Spleen (tissue), 11 donors: ENCODE measurements around the gene TRABD2B. TPM values are rescaled to one million over a fixed set of nuclear protein-coding genes. Genes with fewer than 3 reads are reported as not detected.

Source experiments
- DNase-seq: peaks from one replicate; pipeline ENCODE4 v3.0.0-alpha.2; 2020
- H3K27ac ChIP-seq, 8 donors: fragments of 200-600 bp; sonication (generic) in 7 of 8; 1 replicate in 4 of 8; 2 replicates in 4 of 8; pipeline versions ENCODE4 v1.5.0 to v1.8.0; 2016 to 2021; ENCODE audit warnings: inconsistent platforms in 4 of 8, mild to moderate bottlenecking in 4 of 8, moderate library complexity in 1 of 8
- H3K27me3 ChIP-seq, 7 donors: fragments of 200-600 bp; sonication (generic) in 6 of 7; replicated peaks in 1 of 7; 1 replicate in 4 of 7; 2 replicates in 3 of 7; pipeline versions ENCODE4 v1.5.0 to v1.8.0; 2016 to 2021; ENCODE audit warnings: inconsistent platforms in 3 of 7, mild to moderate bottlenecking in 1 of 7
- H3K36me3 ChIP-seq, 6 donors: fragments of 200-600 bp; sonication (generic) in 5 of 6; 1 replicate in 4 of 6; 2 replicates in 2 of 6; pipeline versions ENCODE4 v1.5.0 to v1.8.0; 2016 to 2021; ENCODE audit warnings: inconsistent platforms in 2 of 6
- H3K4me1 ChIP-seq, 6 donors: fragments of 200-600 bp; sonication (generic) in 5 of 6; 1 replicate in 3 of 6; 2 replicates in 3 of 6; pipeline versions ENCODE4 v1.5.0 to v1.8.0; 2016 to 2021; ENCODE audit warnings: inconsistent platforms in 3 of 6
- H3K4me3 ChIP-seq, 8 donors: fragments of 200-600 bp; sonication (generic) in 7 of 8; 1 replicate in 4 of 8; 2 replicates in 4 of 8; pipeline versions ENCODE4 v1.5.0 to v1.8.0; 2016 to 2021; ENCODE audit warnings: inconsistent platforms in 4 of 8, mild to moderate bottlenecking in 4 of 8, moderate library complexity in 2 of 8
- H3K9me3 ChIP-seq, 8 donors: fragments of 200-600 bp; sonication (generic) in 7 of 8; 1 replicate in 4 of 8; 2 replicates in 4 of 8; pipeline versions ENCODE4 v1.5.0 to v1.8.0; 2016 to 2021; ENCODE audit warnings: inconsistent platforms in 4 of 8
- CTCF ChIP-seq, 11 experiments: fragments of 200-600 bp in 7 of 11; fragments of 450-650 bp in 4 of 11; sonication (generic) in 4 of 11; IDR thresholded peaks in 8 of 11; conservative IDR thresholded peaks in 3 of 11; 1 replicate in 7 of 11; 2 replicates in 4 of 11; pipeline versions ENCODE4 v1.4.0 to v1.8.0; 2016 to 2021; ENCODE audit warnings: antibody characterized with exemption in 11 of 11, inconsistent platforms in 4 of 11, mild to moderate bottlenecking in 1 of 11
- POLR2A ChIP-seq, 3 donors: fragments of 450-650 bp; IDR thresholded peaks; one replicate each; pipeline ENCODE4 v1.5.1; 2017; ENCODE audit warnings: antibody characterized with exemption in 3 of 3, mild to moderate bottlenecking in 1 of 3
- POLR2AphosphoS5 ChIP-seq, 3 donors: sonication (generic); formaldehyde crosslinking; IDR thresholded peaks; one replicate each; pipeline ENCODE4 v1.5.1; 2017; ENCODE audit warnings: antibody characterized with exemption in 3 of 3
- WGBS, 5 donors: extraction: QIAGEN DNeasy Blood & Tissue Kit in 3 of 5; methylation state at CpG; one replicate each; pipeline versions ENCODE4 v1.1.5 to v1.1.7; 2013 to 2018; 5-methylcytosine and 5-hydroxymethylcytosine counted together
- intact Hi-C: fragments of 100-400 bp; cut with DNase I; formaldehyde crosslinking; loops from one replicate; pipeline ENCODE4 v1.15.0; 2023; ENCODE audit warnings: low total_unique reads
- polyA plus RNA-seq, 3 donors: library from polyadenylated mRNA; stranded (reverse); fragments of 200-250 nt; gene quantifications; one replicate each; pipeline ENCODE4 v1.2.1, GENCODE V29; 2013
- total RNA-seq, 7 donors: library from RNA; depleted of rRNA in 3 of 7; stranded (reverse); fragments of >200 nt in 3 of 7; fragmentation: NEBNext Ultra II Directional in 4 of 7; extraction: Animal tissue kit (Norgen Biotek cat#: 25700) in 4 of 7; gene quantifications; one replicate each; pipeline versions ENCODE4 v1.1.0 to v1.2.1, GENCODE V29; 2016 to 2021
- donor health status: healthy with polysubstance abuse.
- donor health status: DM: no; HTN: no; CAD: no; lungs with moderate emphysema.
- donor health status: DM: no; HTN: no; CAD: no.
- donor health status: Bipolar disorder and iron deficiency.
- donor health status: healthy.
- donor health status: DM: no; HTN: no; CAD: no.
- donor health status: DM: yes; HTN: yes; CAD: no.

The TRABD2B gene
- total and polyA plus RNA-seq, 10 donors: 0.11 to 3.5 (median 0.64) TPM

DNA sequence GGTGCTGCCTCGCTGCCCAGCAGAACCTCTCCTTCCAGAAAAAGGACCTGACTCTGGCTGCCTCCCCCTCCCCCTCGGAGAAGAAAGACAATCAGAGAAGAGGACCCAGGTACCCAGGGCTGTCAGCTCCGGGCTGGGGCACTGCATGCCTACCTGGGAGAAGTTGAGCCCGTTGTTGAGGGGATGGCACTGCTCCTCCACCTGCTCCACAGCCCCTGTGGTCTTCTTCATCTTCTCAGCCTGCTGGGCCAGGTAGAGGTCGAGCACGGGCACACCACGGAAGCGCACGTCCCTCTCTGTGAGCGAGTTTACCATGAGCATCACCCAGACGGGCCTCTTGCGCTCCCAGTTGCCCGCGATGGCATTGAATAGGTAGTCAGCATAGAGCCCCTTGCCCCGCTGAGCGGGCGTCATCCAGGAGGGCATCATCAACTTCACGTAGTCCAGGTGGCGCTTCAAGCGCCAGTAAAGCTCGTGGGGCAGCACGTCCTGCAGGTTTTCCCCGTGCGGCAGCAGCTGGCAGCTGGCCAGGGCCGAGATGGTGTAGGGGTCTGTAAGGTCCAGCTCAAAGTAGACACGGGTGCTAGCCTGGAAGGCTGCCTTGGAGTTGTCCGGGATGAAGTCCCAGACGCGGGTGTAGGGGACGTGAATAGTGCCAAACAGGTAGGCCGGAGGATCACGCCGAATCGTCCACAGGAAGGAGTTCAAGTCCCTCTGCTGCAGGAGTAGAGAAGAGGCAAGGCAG is 3.1 kb downstream of the TRABD2B start:
- no peaks in the 10 kb centered on the region for H3K9me3 ChIP-seq
- intact Hi-C loops: no loop called here
- H3K4me1 ChIP-seq: peaks cover 3 to 21% (median 14%) of the 10 kb centered on the region in 6 donors
- no peak for TF ChIP-seq POLR2A (IDR thresholded peaks at IDR 0.05)
- TF ChIP-seq POLR2AphosphoS5 (IDR thresholded peaks at IDR 0.05): no peak
- no peak for TF ChIP-seq CTCF (IDR thresholded peaks at IDR 0.05 in 8 of 11, conservative IDR thresholded peaks at IDR 0.05 in 3 of 11)
- 89 to 96% (median 92%) methylated on average over 22 to 34 of the region's 34 CpGs for WGBS, 5 donors
- no peak for DNase-seq
- H3K4me3 ChIP-seq: no peak overlapping the region
- H3K36me3 ChIP-seq: no peaks in the 10 kb centered on the region
- no peak overlapping the region for H3K27ac ChIP-seq
- peaks cover 7 to 79% (median 29%) of the 10 kb centered on the region in 7 donors for H3K27me3 ChIP-seq

DNA sequence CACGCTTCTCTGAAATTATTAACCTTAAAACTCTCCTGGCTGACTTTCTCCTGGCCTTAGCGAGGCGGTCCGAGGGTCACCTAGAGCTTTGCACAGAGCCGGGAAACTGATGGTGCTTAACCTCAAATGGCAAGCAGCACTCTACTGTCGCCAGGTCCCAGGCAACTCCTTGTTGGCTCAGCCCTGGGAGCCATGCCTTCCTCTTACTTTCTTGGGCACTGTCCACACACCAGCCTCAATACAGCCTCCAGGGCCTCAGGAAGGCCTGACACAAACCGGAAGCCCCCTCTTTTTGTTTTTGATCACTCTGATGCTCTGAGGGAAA is 3.8 kb downstream of the TRABD2B start:
- H3K4me1 ChIP-seq: peaks cover 3 to 21% (median 14%) of the 10 kb centered on the region in 6 donors
- no peak overlapping the region for H3K27ac ChIP-seq
- WGBS, 5 donors: 86 to 95% (median 92%) methylated on average over 7 of the region's 7 CpGs
- TF ChIP-seq POLR2AphosphoS5 (IDR thresholded peaks at IDR 0.05): no peak
- no peak for TF ChIP-seq POLR2A (IDR thresholded peaks at IDR 0.05)
- TF ChIP-seq CTCF (IDR thresholded peaks at IDR 0.05 in 8 of 11, conservative IDR thresholded peaks at IDR 0.05 in 3 of 11): no peak
- no peak overlapping the region for H3K4me3 ChIP-seq
- intact Hi-C loops: no loop called here
- H3K9me3 ChIP-seq: no peaks in the 10 kb centered on the region
- H3K36me3 ChIP-seq: no peaks in the 10 kb centered on the region
- peaks cover 6 to 79% (median 25%) of the 10 kb centered on the region in 7 donors for H3K27me3 ChIP-seq
- DNase-seq: no peak

- Histone ChIP-seq H3K9me3 (no peaks in the 10 kb centered on the region), H3K4me3 (no peak overlapping the region), H3K27ac (no peak overlapping the region), H3K4me1 (peaks cover 2 to 17% (median 13%) of the 10 kb centered on the region in 6 donors), H3K36me3 (no peaks in the 10 kb centered on the region), H3K27me3 (peaks cover 2 to 79% (median 20%) of the 10 kb centered on the region in 7 donors)
- WGBS, 5 donors: 68 to 78% (median 72%) methylated on average over 11 of the region's 11 CpGs
- no peak for DNase-seq
- no peak for TF ChIP-seq POLR2A (IDR thresholded peaks at IDR 0.05)
- intact Hi-C loops: no loop called here
Observed at GRCh38 chr1:47992720-47993415, 4.3 kb downstream of the TRABD2B start.

GRCh38 chr1:47991673-47992072 is 5.5 kb downstream of the TRABD2B start:
- WGBS, 5 donors: 88 to 98% (median 89%) methylated on average over 5 of the region's 5 CpGs
- TF ChIP-seq CTCF (IDR thresholded peaks at IDR 0.05 in 8 of 11, conservative IDR thresholded peaks at IDR 0.05 in 3 of 11) (no peak), POLR2AphosphoS5 (IDR thresholded peaks at IDR 0.05) (no peak), POLR2A (IDR thresholded peaks at IDR 0.05) (no peak)
- no peak for DNase-seq
- Histone ChIP-seq H3K4me1 (peaks cover 0 to 8% (median 4%) of the 10 kb centered on the region in 6 donors), H3K4me3 (no peak overlapping the region), H3K27me3 (peaks cover 0 to 80% (median 13%) of the 10 kb centered on the region in 7 donors), H3K36me3 (no peaks in the 10 kb centered on the region), H3K27ac (no peak overlapping the region), H3K9me3 (no peaks in the 10 kb centered on the region)
- intact Hi-C loops: no loop called here
